Measurements from ENCODE around the gene TRIM28. TPM values are rescaled to one million over a fixed set of nuclear protein-coding genes. Genes with fewer than 3 reads are reported as not detected.

TRIM28 gene
- total and polyA plus RNA-seq, 5 donors, result 98.7 to 161 (median 142) TPM

- no peaks in the 10 kb centered on the region for H3K27me3 ChIP-seq (ENCODE audit: control insufficient read depth, insufficient read depth)
- intact Hi-C loops (cut with DNase I), result no loop called here
- ATAC-seq (no peak), DNase-seq (peak in 1 of 3 donors; percentile 11)
- no peaks in the 10 kb centered on the region for H3K9me3 ChIP-seq (ENCODE audit: control insufficient read depth, low read length)
- WGBS, result 93% methylated on average over 4 of the region's 4 CpGs
- no peak overlapping the region for H3K4me3 ChIP-seq (ENCODE audit: low read length)
- H3K4me1 ChIP-seq (ENCODE audit: control insufficient read depth, insufficient read depth, low read length), result peaks cover 3% of the 10 kb centered on the region
- H3K27ac ChIP-seq (ENCODE audit: low read length), result no peak overlapping the region
Observed at GRCh38 chr19:58568453-58569130, 24.7 kb downstream of the TRIM28 start.

- peaks cover 3% of the 10 kb centered on the region for H3K4me1 ChIP-seq (ENCODE audit: control insufficient read depth, insufficient read depth, low read length)
- peak in 2 of 3 donors; percentile 37 to 44 for DNase-seq
Observed at GRCh38 chr19:58569191-58569942, 25.5 kb downstream of the TRIM28 start.

GRCh38 chr19:58569943-58570670 is 26.2 kb downstream of the TRIM28 start:
- DNase-seq, result peak; percentile 5 to 54 (median 45)
- H3K27me3 ChIP-seq (ENCODE audit: control insufficient read depth, insufficient read depth), result no peaks in the 10 kb centered on the region
- H3K4me1 ChIP-seq (ENCODE audit: control insufficient read depth, insufficient read depth, low read length), result peaks cover 3% of the 10 kb centered on the region
- 90% methylated on average over 8 of the region's 8 CpGs for WGBS
- intact Hi-C loops (cut with DNase I), result no loop called here
- no peak overlapping the region for H3K27ac ChIP-seq (ENCODE audit: low read length)
- no peaks in the 10 kb centered on the region for H3K9me3 ChIP-seq (ENCODE audit: control insufficient read depth, low read length)
- H3K4me3 ChIP-seq (ENCODE audit: low read length), result no peak overlapping the region
- ATAC-seq, result no peak

More at GRCh38 chr19:58569191-58569942, 25.5 kb downstream of the TRIM28 start:
- Histone ChIP-seq H3K9me3 (ENCODE audit: control insufficient read depth, low read length) (no peaks in the 10 kb centered on the region), H3K4me3 (ENCODE audit: low read length) (no peak overlapping the region), H3K27me3 (ENCODE audit: control insufficient read depth, insufficient read depth) (no peaks in the 10 kb centered on the region), H3K27ac (ENCODE audit: low read length) (no peak overlapping the region)
- intact Hi-C loops (cut with DNase I), result no loop called here
- WGBS, result 95% methylated on average over 6 of the region's 6 CpGs
- no peak for ATAC-seq

- Histone ChIP-seq H3K27me3 (ENCODE audit: control insufficient read depth, insufficient read depth) (no peaks in the 10 kb centered on the region), H3K4me1 (ENCODE audit: control insufficient read depth, insufficient read depth, low read length) (peaks cover 3% of the 10 kb centered on the region), H3K4me3 (ENCODE audit: low read length) (no peak overlapping the region), H3K9me3 (ENCODE audit: control insufficient read depth, low read length) (no peaks in the 10 kb centered on the region), H3K27ac (ENCODE audit: low read length) (no peak overlapping the region)
- WGBS, result 90% methylated on average over 25 of the region's 25 CpGs
- intact Hi-C loops (cut with DNase I), result no loop called here
- ATAC-seq, result no peak
- peak; percentile 32 to 69 (median 53) for DNase-seq
Observed at GRCh38 chr19:58570770-58571574, 27.1 kb downstream of the TRIM28 start.

- Histone ChIP-seq H3K27me3 (ENCODE audit: control insufficient read depth, insufficient read depth) (no peaks in the 10 kb centered on the region), H3K9me3 (ENCODE audit: control insufficient read depth, low read length) (no peaks in the 10 kb centered on the region), H3K4me3 (ENCODE audit: low read length) (no peak overlapping the region), H3K27ac (ENCODE audit: low read length) (no peak overlapping the region), H3K4me1 (ENCODE audit: control insufficient read depth, insufficient read depth, low read length) (peaks cover 3% of the 10 kb centered on the region)
- DNase-seq, result peak; percentile 9 to 35 (median 28)
- WGBS, result 96% methylated on average over 8 of the region's 8 CpGs
- no peak for ATAC-seq
- intact Hi-C loops (cut with DNase I), result no loop called here
Observed at GRCh38 chr19:58571575-58571947, 27.7 kb downstream of the TRIM28 start.

- Histone ChIP-seq H3K27ac (ENCODE audit: low read length) (peak overlapping the region; percentile 65), H3K4me1 (ENCODE audit: control insufficient read depth, insufficient read depth, low read length) (peaks cover 3% of the 10 kb centered on the region), H3K4me3 (ENCODE audit: low read length) (peak overlapping the region; percentile 37), H3K27me3 (ENCODE audit: control insufficient read depth, insufficient read depth) (no peaks in the 10 kb centered on the region), H3K9me3 (ENCODE audit: control insufficient read depth, low read length) (no peaks in the 10 kb centered on the region)
- ATAC-seq, result no peak
- DNase-seq, result peak in 1 of 3 donors; percentile 22
- 44% methylated on average over 24 of the region's 24 CpGs for WGBS
- intact Hi-C loops (cut with DNase I), result no loop called here
Observed at GRCh38 chr19:58572026-58572817, 28.4 kb downstream of the TRIM28 start.

- WGBS, result under 1% methylated on average over 75 of the region's 75 CpGs
- ATAC-seq (peak; percentile 84 to 86), DNase-seq (peak; percentile 100)
- Histone ChIP-seq H3K4me1 (ENCODE audit: control insufficient read depth, insufficient read depth, low read length) (peaks cover 3% of the 10 kb centered on the region), H3K9me3 (ENCODE audit: control insufficient read depth, low read length) (no peaks in the 10 kb centered on the region), H3K27ac (ENCODE audit: low read length) (peak within 1 kb of the TSS; percentile 88), H3K4me3 (ENCODE audit: low read length) (peak within 1 kb of the TSS; percentile 37), H3K27me3 (ENCODE audit: control insufficient read depth, insufficient read depth) (no peaks in the 10 kb centered on the region)
- intact Hi-C loops (cut with DNase I), result no loop called here
Observed at GRCh38 chr19:58572818-58573657, 29.2 kb downstream of the TRIM28 start, which contains the start of gene MZF1. TSS of gene MZF1 (minus strand) at chr19:58573335. CDS start at chr19:58571389, 1,946 bp downstream.

GRCh38 chr19:58573658-58574164 is 29.8 kb downstream of the TRIM28 start:
- DNase-seq (no peak), ATAC-seq (no peak)
- H3K4me1 ChIP-seq (ENCODE audit: control insufficient read depth, insufficient read depth, low read length), result peaks cover 3% of the 10 kb centered on the region
- H3K9me3 ChIP-seq (ENCODE audit: control insufficient read depth, low read length), result no peaks in the 10 kb centered on the region
- H3K27me3 ChIP-seq (ENCODE audit: control insufficient read depth, insufficient read depth), result no peaks in the 10 kb centered on the region
- 2% methylated on average over 20 of the region's 20 CpGs for WGBS
- H3K27ac ChIP-seq (ENCODE audit: low read length), result peak overlapping the region; percentile 66
- peak overlapping the region; percentile 37 for H3K4me3 ChIP-seq (ENCODE audit: low read length)
- intact Hi-C loops (cut with DNase I), result no loop called here
